HL-60 (cell line): Measurements from ENCODE around the gene ANKRD49.

Experiments used
- GABPA ChIP-seq: IDR thresholded peaks from 2 replicates; pipeline ENCODE4 v1.6.1; 2012; ENCODE audit warnings: low read depth
- TF ChIP-seq, protein P1 (sequence below): IDR thresholded peaks from one replicate; pipeline ENCODE4 v1.5.1; 2011; ENCODE audit warnings: low read length, control low read depth, inconsistent platforms; ENCODE audit not compliant: insufficient read depth

DNA sequence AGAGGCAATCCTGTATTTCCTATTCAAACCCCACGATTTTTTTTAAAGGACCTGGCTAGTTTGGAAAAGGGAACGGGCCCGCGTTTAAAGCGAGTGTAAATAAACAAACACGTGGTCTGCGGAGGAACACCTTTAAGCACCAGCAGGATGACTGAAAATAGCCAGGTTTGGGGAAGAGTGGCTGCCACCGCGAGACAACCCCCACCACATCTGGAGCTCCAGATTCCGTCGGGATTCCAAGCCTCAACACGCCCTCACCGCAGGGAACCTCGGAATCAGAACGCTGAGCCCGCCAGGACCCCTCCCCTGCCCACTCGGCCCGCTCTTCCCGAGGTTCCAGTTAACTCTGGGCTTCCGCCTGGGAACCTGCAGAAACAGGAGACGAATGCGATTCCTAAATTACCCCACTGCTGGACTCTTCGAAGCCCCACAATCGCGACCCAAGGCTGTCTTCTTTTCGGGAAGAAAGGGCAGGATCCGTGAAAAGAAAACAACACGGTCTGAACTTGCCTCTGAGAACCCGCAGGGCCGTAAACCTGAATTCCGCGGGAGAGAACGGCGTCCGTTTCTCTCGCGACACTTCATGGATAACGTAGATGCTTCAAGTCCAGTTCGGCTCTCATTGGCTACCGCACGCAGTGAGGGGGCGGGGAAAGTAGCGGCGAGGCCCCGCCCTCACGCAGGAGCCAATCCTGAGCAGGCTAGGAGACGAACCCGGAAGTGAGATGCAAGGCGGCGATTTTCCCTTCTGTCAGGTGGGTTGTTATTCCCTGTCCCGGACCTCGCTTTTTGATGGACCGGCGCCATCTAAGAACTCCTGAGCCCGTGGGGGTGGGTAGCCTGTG, at the start of gene ANKRD49, which contains the start of gene MRE11:
- TF ChIP-seq, protein P1, sequence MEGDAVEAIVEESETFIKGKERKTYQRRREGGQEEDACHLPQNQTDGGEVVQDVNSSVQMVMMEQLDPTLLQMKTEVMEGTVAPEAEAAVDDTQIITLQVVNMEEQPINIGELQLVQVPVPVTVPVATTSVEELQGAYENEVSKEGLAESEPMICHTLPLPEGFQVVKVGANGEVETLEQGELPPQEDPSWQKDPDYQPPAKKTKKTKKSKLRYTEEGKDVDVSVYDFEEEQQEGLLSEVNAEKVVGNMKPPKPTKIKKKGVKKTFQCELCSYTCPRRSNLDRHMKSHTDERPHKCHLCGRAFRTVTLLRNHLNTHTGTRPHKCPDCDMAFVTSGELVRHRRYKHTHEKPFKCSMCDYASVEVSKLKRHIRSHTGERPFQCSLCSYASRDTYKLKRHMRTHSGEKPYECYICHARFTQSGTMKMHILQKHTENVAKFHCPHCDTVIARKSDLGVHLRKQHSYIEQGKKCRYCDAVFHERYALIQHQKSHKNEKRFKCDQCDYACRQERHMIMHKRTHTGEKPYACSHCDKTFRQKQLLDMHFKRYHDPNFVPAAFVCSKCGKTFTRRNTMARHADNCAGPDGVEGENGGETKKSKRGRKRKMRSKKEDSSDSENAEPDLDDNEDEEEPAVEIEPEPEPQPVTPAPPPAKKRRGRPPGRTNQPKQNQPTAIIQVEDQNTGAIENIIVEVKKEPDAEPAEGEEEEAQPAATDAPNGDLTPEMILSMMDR: no peak
- no peak for TF ChIP-seq GABPA
